ENCODE results near the gene CENPP.

CENPP gene

GRCh38 chr9:92463984-92464383 is 138.2 kb downstream of the CENPP start:
- no peak for TF ChIP-seq CTCF (IDR thresholded peaks at IDR 0.05; ENCODE audit: low read depth, low read length)
- TF ChIP-seq EZH2phosphoT487 (IDR thresholded peaks at IDR 0.05; ENCODE audit: low read depth): no peak
- no peak overlapping the region for H3K27ac ChIP-seq (ENCODE audit: low read length)
- no peaks in the 10 kb centered on the region for H3K27me3 ChIP-seq (ENCODE audit: low read depth, low read length)
- no peaks in the 10 kb centered on the region for H3K36me3 ChIP-seq (replicated peaks; ENCODE audit: low read depth, low read length)
- H3K9ac ChIP-seq (ENCODE audit: low read length): no peak overlapping the region
- no peak overlapping the region for H2AFZ ChIP-seq (ENCODE audit: low read depth, low read length)
- H3K9me3 ChIP-seq (ENCODE audit: insufficient read depth, low read length): no peaks in the 10 kb centered on the region
- H3K4me1 ChIP-seq (ENCODE audit: low read length): no peaks in the 10 kb centered on the region
- no peaks in the 10 kb centered on the region for H3K79me2 ChIP-seq (ENCODE audit: low read length)
- no peak overlapping the region for H3K4me3 ChIP-seq (ENCODE audit: low read length)
- no peak overlapping the region for H3K4me2 ChIP-seq (ENCODE audit: low read length)
- no peaks in the 10 kb centered on the region for H4K20me1 ChIP-seq (ENCODE audit: insufficient read depth, low read length)

DNA sequence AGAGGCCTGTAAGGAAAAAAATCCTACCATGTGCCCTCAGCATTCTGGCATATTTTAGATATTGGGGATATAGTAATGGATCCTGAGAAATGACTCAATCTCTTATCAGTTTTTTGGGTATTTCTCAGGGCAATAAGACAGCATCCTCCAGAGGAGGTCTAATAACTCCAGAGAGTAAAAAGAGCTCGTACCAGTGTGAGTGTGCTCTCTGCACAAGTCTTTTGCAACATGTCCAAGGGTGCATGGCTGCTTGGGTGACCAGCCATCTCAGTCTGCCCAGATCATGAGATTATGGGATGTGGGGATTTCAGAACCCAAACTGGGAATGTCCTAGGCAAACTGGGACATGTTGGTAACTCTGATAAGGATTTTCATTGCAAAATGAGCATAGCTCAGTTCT is 141.3 kb downstream of the CENPP start:
- TF ChIP-seq CTCF (IDR thresholded peaks at IDR 0.05; ENCODE audit: low read depth, low read length): no peak
- TF ChIP-seq EZH2phosphoT487 (IDR thresholded peaks at IDR 0.05; ENCODE audit: low read depth): no peak

DNA sequence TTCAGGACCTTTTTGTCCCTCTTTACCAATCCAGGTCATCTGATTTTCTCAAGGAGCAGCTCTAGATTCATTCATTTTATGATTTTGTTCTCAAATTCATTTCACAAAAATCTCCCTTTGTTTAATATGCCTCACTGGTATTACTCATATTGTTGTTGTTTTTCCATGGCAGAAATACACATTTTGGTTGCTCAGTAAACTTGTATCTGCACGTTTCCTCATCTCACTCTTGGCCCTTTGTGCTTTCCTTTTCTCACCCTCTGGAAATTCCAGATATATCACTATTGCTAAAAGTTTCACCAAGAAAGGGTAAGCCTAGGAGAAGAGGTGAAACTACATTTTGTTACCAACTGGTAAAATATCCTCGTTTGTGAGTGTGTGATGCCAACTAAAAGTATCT is 141.8 kb downstream of the CENPP start:
- Histone ChIP-seq H3K4me1 (ENCODE audit: low read length) (no peaks in the 10 kb centered on the region), H3K27me3 (ENCODE audit: low read depth, low read length) (no peaks in the 10 kb centered on the region), H3K9me3 (ENCODE audit: insufficient read depth, low read length) (no peaks in the 10 kb centered on the region), H4K20me1 (ENCODE audit: insufficient read depth, low read length) (no peaks in the 10 kb centered on the region), H3K79me2 (ENCODE audit: low read length) (no peaks in the 10 kb centered on the region), H2AFZ (ENCODE audit: low read depth, low read length) (no peak overlapping the region), H3K36me3 (replicated peaks; ENCODE audit: low read depth, low read length) (no peaks in the 10 kb centered on the region), H3K27ac (ENCODE audit: low read length) (no peak overlapping the region), H3K4me2 (ENCODE audit: low read length) (no peak overlapping the region), H3K9ac (ENCODE audit: low read length) (no peak overlapping the region), H3K4me3 (ENCODE audit: low read length) (no peak overlapping the region)
- TF ChIP-seq EZH2phosphoT487 (IDR thresholded peaks at IDR 0.05; ENCODE audit: low read depth) (no peak), CTCF (IDR thresholded peaks at IDR 0.05; ENCODE audit: low read depth, low read length) (no peak)

More for the DNA sequence above, 141.3 kb downstream of the CENPP start:
- H3K79me2 ChIP-seq (ENCODE audit: low read length): no peaks in the 10 kb centered on the region
- H3K4me3 ChIP-seq (ENCODE audit: low read length): no peak overlapping the region
- no peak overlapping the region for H3K4me2 ChIP-seq (ENCODE audit: low read length)
- no peak overlapping the region for H3K27ac ChIP-seq (ENCODE audit: low read length)
- H3K36me3 ChIP-seq (replicated peaks; ENCODE audit: low read depth, low read length): no peaks in the 10 kb centered on the region
- H2AFZ ChIP-seq (ENCODE audit: low read depth, low read length): no peak overlapping the region
- no peak overlapping the region for H3K9ac ChIP-seq (ENCODE audit: low read length)
- no peaks in the 10 kb centered on the region for H4K20me1 ChIP-seq (ENCODE audit: insufficient read depth, low read length)
- H3K27me3 ChIP-seq (ENCODE audit: low read depth, low read length): no peaks in the 10 kb centered on the region
- H3K4me1 ChIP-seq (ENCODE audit: low read length): no peaks in the 10 kb centered on the region
- no peaks in the 10 kb centered on the region for H3K9me3 ChIP-seq (ENCODE audit: insufficient read depth, low read length)

- H3K9me3 ChIP-seq (ENCODE audit: insufficient read depth, low read length): no peaks in the 10 kb centered on the region
- H2AFZ ChIP-seq (ENCODE audit: low read depth, low read length): no peak overlapping the region
- no peaks in the 10 kb centered on the region for H3K4me1 ChIP-seq (ENCODE audit: low read length)
- no peaks in the 10 kb centered on the region for H3K27me3 ChIP-seq (ENCODE audit: low read depth, low read length)
- no peak overlapping the region for H3K4me3 ChIP-seq (ENCODE audit: low read length)
- H3K36me3 ChIP-seq (replicated peaks; ENCODE audit: low read depth, low read length): no peaks in the 10 kb centered on the region
- no peak overlapping the region for H3K27ac ChIP-seq (ENCODE audit: low read length)
- H3K4me2 ChIP-seq (ENCODE audit: low read length): no peak overlapping the region
- no peaks in the 10 kb centered on the region for H4K20me1 ChIP-seq (ENCODE audit: insufficient read depth, low read length)
- no peaks in the 10 kb centered on the region for H3K79me2 ChIP-seq (ENCODE audit: low read length)
- no peak overlapping the region for H3K9ac ChIP-seq (ENCODE audit: low read length)
- TF ChIP-seq EZH2phosphoT487 (IDR thresholded peaks at IDR 0.05; ENCODE audit: low read depth) (no peak), CTCF (IDR thresholded peaks at IDR 0.05; ENCODE audit: low read depth, low read length) (no peak)
Measured at GRCh38 chr9:92468206-92468605, 142.5 kb downstream of the CENPP start.
